Measurements from ENCODE around the gene WRAP53.
"Not testable (repeated sequence)": the region's sequence is repeated elsewhere in the genome, so short reads cannot be mapped to it uniquely, and the experiment has no call there.

The WRAP53 gene

GRCh38 chr17:7687908-7688807, at the start of gene WRAP53:
TSS of gene WRAP53 (plus strand) at chr17:7688477. CDS start at chr17:7688649, 172 bp downstream.
- peak; percentile 99 for FAIRE-seq

- FAIRE-seq, result no peak
These were observed 47.5 kb upstream of the WRAP53 start for GRCh38 chr17:7640783-7641182.

GRCh38 chr17:7641635-7642034, 46.6 kb upstream of the WRAP53 start:
- not testable (repeated sequence) for FAIRE-seq

GRCh38 chr17:7644775-7645174, 43.5 kb upstream of the WRAP53 start:
- no peak for FAIRE-seq

GRCh38 chr17:7646457-7646856, 41.8 kb upstream of the WRAP53 start:
- FAIRE-seq, result no peak

- no peak for FAIRE-seq
These were observed 41.3 kb upstream of the WRAP53 start for GRCh38 chr17:7647018-7647417.

- FAIRE-seq, result no peak
These were observed 37.7 kb upstream of the WRAP53 start, which contains the start of gene ATP1B2 for GRCh38 chr17:7650509-7651096. TSS of gene ATP1B2 (plus strand) at chr17:7650926. CDS start at chr17:7651519, 593 bp downstream.

GRCh38 chr17:7651097-7651664, 37.1 kb upstream of the WRAP53 start:
- no peak for FAIRE-seq

- FAIRE-seq, result no peak
These were observed 36.5 kb upstream of the WRAP53 start for GRCh38 chr17:7651665-7652387.

GRCh38 chr17:7652388-7653356, 35.6 kb upstream of the WRAP53 start:
- FAIRE-seq, result no peak

GRCh38 chr17:7654832-7655540, 33.3 kb upstream of the WRAP53 start:
- FAIRE-seq, result no peak

GRCh38 chr17:7655541-7655840, 32.8 kb upstream of the WRAP53 start:
- FAIRE-seq, result no peak

GRCh38 chr17:7656958-7657609, 31.2 kb upstream of the WRAP53 start:
- FAIRE-seq, result no peak

GRCh38 chr17:7667656-7668406, 20.4 kb upstream of the WRAP53 start:
- FAIRE-seq, result no peak

- no peak for FAIRE-seq
These were observed 19.8 kb upstream of the WRAP53 start for GRCh38 chr17:7668482-7668881.

- FAIRE-seq, result no peak
These were observed 15.0 kb upstream of the WRAP53 start for GRCh38 chr17:7673239-7673638.

GRCh38 chr17:7674934-7675333, 13.3 kb upstream of the WRAP53 start:
- FAIRE-seq, result no peak

- no peak for FAIRE-seq
These were observed 11.7 kb upstream of the WRAP53 start for GRCh38 chr17:7676533-7676932.

GRCh38 chr17:7677388-7678067, 10.7 kb upstream of the WRAP53 start:
- no peak for FAIRE-seq
